Chondrocyte (in vitro differentiated cells): ENCODE data around the gene PPL. TPM values are rescaled to one million over a fixed set of nuclear protein-coding genes. Genes with fewer than 3 reads are reported as not detected.

Experiments
- DNase-seq: peaks from one replicate; pipeline ENCODE4 v3.0.0; 2021; ENCODE audit warnings: mixed read lengths, low spot score
- H3K27ac Mint-ChIP-seq: one replicate; pipeline ENCODE4 v1.8.0; 2021; ENCODE audit warnings: mild to moderate bottlenecking, moderate library complexity, mixed read lengths; ENCODE audit not compliant: unreplicated experiment
- H3K27me3 Mint-ChIP-seq: 2 replicates; pipeline ENCODE4 v1.8.0; 2021; ENCODE audit warnings: low read depth, mixed read lengths
- H3K36me3 Mint-ChIP-seq: 2 replicates; pipeline ENCODE4 v1.8.0; 2021; ENCODE audit warnings: low read depth, mixed read lengths
- H3K4me1 Mint-ChIP-seq: 2 replicates; pipeline ENCODE4 v1.8.0; 2021; ENCODE audit warnings: low read depth, mild to moderate bottlenecking, mixed read lengths
- H3K4me3 Mint-ChIP-seq: one replicate; pipeline ENCODE4 v1.8.0; 2021; ENCODE audit warnings: mild to moderate bottlenecking, moderate library complexity, mixed read lengths; ENCODE audit not compliant: unreplicated experiment
- H3K9me3 Mint-ChIP-seq: 2 replicates; pipeline ENCODE4 v1.8.0; 2021; ENCODE audit warnings: low read depth, mixed read lengths
- total RNA-seq: library from RNA; stranded (reverse); gene quantifications from 3 replicates; pipeline ENCODE4 v1.2.1, GENCODE V29; 2021
- TF ChIP-seq, protein P1 (sequence below): fragments of 200-600 bp; sonication (generic); IDR thresholded peaks from 2 replicates; pipeline ENCODE4 v1.5.0; 2021; ENCODE audit warnings: antibody characterized with exemption, mild to moderate bottlenecking, moderate library complexity

PPL gene
- total RNA-seq, 1 donor from 2014 or later: 0.97 TPM

GRCh38 chr16:4980691-4981090 lies 43.7 kb upstream of the PPL start:
- H3K4me1 Mint-ChIP-seq: no peaks in the 10 kb centered on the region
- peak; percentile 34 for DNase-seq
- TF ChIP-seq, protein P1, sequence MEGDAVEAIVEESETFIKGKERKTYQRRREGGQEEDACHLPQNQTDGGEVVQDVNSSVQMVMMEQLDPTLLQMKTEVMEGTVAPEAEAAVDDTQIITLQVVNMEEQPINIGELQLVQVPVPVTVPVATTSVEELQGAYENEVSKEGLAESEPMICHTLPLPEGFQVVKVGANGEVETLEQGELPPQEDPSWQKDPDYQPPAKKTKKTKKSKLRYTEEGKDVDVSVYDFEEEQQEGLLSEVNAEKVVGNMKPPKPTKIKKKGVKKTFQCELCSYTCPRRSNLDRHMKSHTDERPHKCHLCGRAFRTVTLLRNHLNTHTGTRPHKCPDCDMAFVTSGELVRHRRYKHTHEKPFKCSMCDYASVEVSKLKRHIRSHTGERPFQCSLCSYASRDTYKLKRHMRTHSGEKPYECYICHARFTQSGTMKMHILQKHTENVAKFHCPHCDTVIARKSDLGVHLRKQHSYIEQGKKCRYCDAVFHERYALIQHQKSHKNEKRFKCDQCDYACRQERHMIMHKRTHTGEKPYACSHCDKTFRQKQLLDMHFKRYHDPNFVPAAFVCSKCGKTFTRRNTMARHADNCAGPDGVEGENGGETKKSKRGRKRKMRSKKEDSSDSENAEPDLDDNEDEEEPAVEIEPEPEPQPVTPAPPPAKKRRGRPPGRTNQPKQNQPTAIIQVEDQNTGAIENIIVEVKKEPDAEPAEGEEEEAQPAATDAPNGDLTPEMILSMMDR: no peak
- H3K4me3 Mint-ChIP-seq: no peak overlapping the region
- peaks cover 8% of the 10 kb centered on the region for H3K9me3 Mint-ChIP-seq
- no peaks in the 10 kb centered on the region for H3K36me3 Mint-ChIP-seq
- H3K27me3 Mint-ChIP-seq: peaks cover 23% of the 10 kb centered on the region
- H3K27ac Mint-ChIP-seq: no peak overlapping the region

GRCh38 chr16:4979736-4980660 lies 43.0 kb upstream of the PPL start:
- TF ChIP-seq, protein P1: no peak
- peaks cover 25% of the 10 kb centered on the region for H3K27me3 Mint-ChIP-seq
- peaks cover 2% of the 10 kb centered on the region for H3K36me3 Mint-ChIP-seq
- no peaks in the 10 kb centered on the region for H3K4me1 Mint-ChIP-seq
- H3K4me3 Mint-ChIP-seq: no peak overlapping the region
- DNase-seq: peak; percentile 77
- H3K27ac Mint-ChIP-seq: no peak overlapping the region
- peaks cover 12% of the 10 kb centered on the region for H3K9me3 Mint-ChIP-seq

DNA sequence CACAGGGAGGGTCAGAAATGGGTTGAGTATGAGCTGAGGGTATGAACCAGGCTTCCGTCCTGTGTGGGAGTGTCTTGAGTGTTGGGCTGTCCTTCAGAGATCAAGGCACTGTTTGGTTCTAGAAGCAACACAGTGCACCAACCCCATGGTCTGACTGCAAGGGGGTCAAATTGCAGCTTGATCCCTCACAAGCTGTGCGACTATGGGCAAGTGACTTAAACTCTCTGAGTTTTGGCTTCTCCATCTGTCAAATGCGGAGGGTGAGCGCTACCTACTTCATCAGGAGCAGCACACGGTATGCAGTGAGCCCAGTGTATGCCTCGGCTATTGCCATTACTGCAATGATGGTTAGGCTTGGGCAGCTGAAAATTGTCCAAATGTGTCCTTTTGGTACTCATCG lies 42.2 kb upstream of the PPL start:
- Mint-ChIP-seq H3K4me1 (no peaks in the 10 kb centered on the region), H3K27me3 (peaks cover 25% of the 10 kb centered on the region), H3K27ac (no peak overlapping the region), H3K36me3 (peaks cover 2% of the 10 kb centered on the region), H3K4me3 (no peak overlapping the region), H3K9me3 (peaks cover 8% of the 10 kb centered on the region)
- DNase-seq: peak; percentile 12
- TF ChIP-seq, protein P1: no peak

- Mint-ChIP-seq H3K36me3 (peaks cover 2% of the 10 kb centered on the region), H3K4me1 (no peaks in the 10 kb centered on the region), H3K27me3 (peaks cover 21% of the 10 kb centered on the region), H3K27ac (no peak overlapping the region), H3K9me3 (peaks cover 5% of the 10 kb centered on the region), H3K4me3 (no peak overlapping the region)
- DNase-seq: peak; percentile 43
- TF ChIP-seq, protein P1: no peak
Observed at GRCh38 chr16:4976611-4977145, 39.7 kb upstream of the PPL start.

DNA sequence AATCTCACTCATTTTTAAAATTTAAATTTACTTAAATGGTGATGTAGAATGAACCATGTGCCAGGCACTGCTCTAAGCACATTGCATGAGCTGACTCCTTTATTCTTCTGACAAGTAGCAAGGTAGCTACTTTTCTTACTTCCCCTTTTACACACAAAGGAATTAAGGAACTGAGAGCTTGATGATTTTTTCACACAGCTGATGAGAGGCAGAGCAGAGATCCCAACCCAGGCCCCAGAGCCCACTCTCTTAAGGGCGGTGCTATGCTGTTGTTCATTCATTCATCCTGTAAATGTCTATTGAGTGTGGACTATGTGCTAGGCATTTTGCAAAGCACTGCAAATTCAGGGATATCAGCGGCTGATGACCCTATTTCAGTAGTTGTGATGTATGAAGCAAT lies 39.1 kb upstream of the PPL start:
- no peaks in the 10 kb centered on the region for H3K4me1 Mint-ChIP-seq
- TF ChIP-seq, protein P1: no peak

More for the DNA sequence above, 39.1 kb upstream of the PPL start:
- Mint-ChIP-seq H3K36me3 (peaks cover 2% of the 10 kb centered on the region), H3K27me3 (peaks cover 27% of the 10 kb centered on the region), H3K9me3 (peaks cover 5% of the 10 kb centered on the region), H3K27ac (no peak overlapping the region), H3K4me3 (no peak overlapping the region)
- no peak for DNase-seq
